ENCODE results near the gene RAMACL.

GRCh38 chr6:166633732-166634535 is 47.5 kb upstream of the RAMACL start:
- no peak for TF ChIP-seq CTCF (conservative IDR thresholded peaks at IDR 0.05; ENCODE audit: low read length)
- no peak for TF ChIP-seq EZH2phosphoT487 (IDR thresholded peaks at IDR 0.05; ENCODE audit: borderline replicate concordance, low read depth, low read length)
